ENCODE results near the gene L1TD1.
"Not testable (repeated sequence)": the region's sequence is repeated elsewhere in the genome, so short reads cannot be mapped to it uniquely, and the experiment has no call there.

L1TD1 gene

DNA sequence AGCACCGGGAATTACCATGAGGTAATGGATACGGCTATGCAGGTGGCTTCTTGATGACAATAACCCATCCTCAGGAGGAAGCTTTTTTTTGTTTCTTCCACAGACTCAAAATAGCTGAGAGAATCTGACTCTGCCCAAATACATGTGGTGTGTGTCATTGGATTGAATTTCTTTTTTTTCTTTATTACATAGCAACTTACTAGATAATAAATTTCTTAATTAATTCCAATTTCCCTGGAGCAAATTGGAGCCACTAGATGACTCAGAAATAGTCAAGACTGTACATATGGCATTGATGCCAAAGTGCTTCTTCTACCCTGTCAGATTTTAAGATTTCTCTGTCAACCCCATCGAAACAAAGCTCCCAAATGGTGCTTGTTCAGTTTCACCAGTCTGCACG, 42.7 kb downstream of the L1TD1 start:
- Histone ChIP-seq H3K36me3 (replicated peaks; ENCODE audit: low read depth, low read length) (no peaks in the 10 kb centered on the region), H3K79me2 (ENCODE audit: low read length) (no peaks in the 10 kb centered on the region), H4K20me1 (ENCODE audit: insufficient read depth, low read length) (no peaks in the 10 kb centered on the region), H3K4me2 (ENCODE audit: low read length) (peak overlapping the region; percentile 64), H2AFZ (ENCODE audit: low read depth, low read length) (no peak overlapping the region), H3K4me3 (ENCODE audit: low read length) (0 out of 2 replicates have a peak overlapping the region, but pooled peaks have one; percentile 8), H3K4me1 (ENCODE audit: low read length) (peaks cover 18% of the 10 kb centered on the region), H3K9ac (ENCODE audit: low read length) (no peak overlapping the region), H3K9me3 (ENCODE audit: insufficient read depth, low read length) (no peaks in the 10 kb centered on the region), H3K27ac (ENCODE audit: low read length) (peak overlapping the region; percentile 8; the same call in 1 of the 2 replicates), H3K27me3 (ENCODE audit: low read depth, low read length) (no peaks in the 10 kb centered on the region)
- TF ChIP-seq CTCF (IDR thresholded peaks at IDR 0.05; ENCODE audit: low read depth, low read length) (no peak), EZH2phosphoT487 (IDR thresholded peaks at IDR 0.05; ENCODE audit: low read depth) (no peak)

- H3K9ac ChIP-seq (ENCODE audit: low read length): no peak overlapping the region
- H3K27me3 ChIP-seq (ENCODE audit: low read depth, low read length): no peaks in the 10 kb centered on the region
- H2AFZ ChIP-seq (ENCODE audit: low read depth, low read length): no peak overlapping the region
- H4K20me1 ChIP-seq (ENCODE audit: insufficient read depth, low read length): no peaks in the 10 kb centered on the region
- H3K9me3 ChIP-seq (ENCODE audit: insufficient read depth, low read length): no peaks in the 10 kb centered on the region
- TF ChIP-seq CTCF (IDR thresholded peaks at IDR 0.05; ENCODE audit: low read depth, low read length) (no peak), EZH2phosphoT487 (IDR thresholded peaks at IDR 0.05; ENCODE audit: low read depth) (no peak)
- no peak overlapping the region for H3K4me2 ChIP-seq (ENCODE audit: low read length)
- no peaks in the 10 kb centered on the region for H3K36me3 ChIP-seq (replicated peaks; ENCODE audit: low read depth, low read length)
- H3K27ac ChIP-seq (ENCODE audit: low read length): no peak overlapping the region
- H3K79me2 ChIP-seq (ENCODE audit: low read length): no peaks in the 10 kb centered on the region
- peaks cover 18% of the 10 kb centered on the region for H3K4me1 ChIP-seq (ENCODE audit: low read length)
- no peak overlapping the region for H3K4me3 ChIP-seq (ENCODE audit: low read length)
These were observed 43.3 kb downstream of the L1TD1 start for GRCh38 chr1:62237950-62238374.

DNA sequence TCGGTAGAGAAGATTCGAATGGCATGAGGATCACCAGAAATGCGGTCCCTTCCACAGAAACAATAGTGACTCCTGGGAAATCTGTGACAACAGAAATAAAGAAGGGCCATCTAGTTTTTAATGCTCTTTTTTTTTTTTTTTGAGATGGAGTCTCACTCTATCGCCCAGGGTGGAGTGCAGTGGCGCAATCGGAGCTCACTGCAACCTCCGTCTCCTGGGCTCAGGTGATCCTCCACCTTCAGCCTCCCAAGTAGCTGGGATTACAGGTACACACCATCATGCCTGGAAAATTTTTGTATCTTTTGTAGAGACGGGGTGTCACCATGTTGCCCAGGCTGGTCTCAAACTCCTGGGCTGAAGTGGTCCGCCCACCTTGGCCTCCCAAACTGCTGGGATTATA, 43.9 kb downstream of the L1TD1 start:
- Histone ChIP-seq H2AFZ (ENCODE audit: low read depth, low read length) (no peak overlapping the region), H3K9ac (ENCODE audit: low read length) (no peak overlapping the region), H3K4me1 (ENCODE audit: low read length) (peaks cover 18% of the 10 kb centered on the region), H3K27ac (ENCODE audit: low read length) (no peak overlapping the region), H3K4me3 (ENCODE audit: low read length) (no peak overlapping the region), H3K79me2 (ENCODE audit: low read length) (no peaks in the 10 kb centered on the region), H4K20me1 (ENCODE audit: insufficient read depth, low read length) (no peaks in the 10 kb centered on the region), H3K4me2 (ENCODE audit: low read length) (no peak overlapping the region), H3K9me3 (ENCODE audit: insufficient read depth, low read length) (no peaks in the 10 kb centered on the region), H3K36me3 (replicated peaks; ENCODE audit: low read depth, low read length) (no peaks in the 10 kb centered on the region), H3K27me3 (ENCODE audit: low read depth, low read length) (no peaks in the 10 kb centered on the region)
- TF ChIP-seq CTCF (IDR thresholded peaks at IDR 0.05; ENCODE audit: low read depth, low read length) (no peak), EZH2phosphoT487 (IDR thresholded peaks at IDR 0.05; ENCODE audit: low read depth) (no peak)

DNA sequence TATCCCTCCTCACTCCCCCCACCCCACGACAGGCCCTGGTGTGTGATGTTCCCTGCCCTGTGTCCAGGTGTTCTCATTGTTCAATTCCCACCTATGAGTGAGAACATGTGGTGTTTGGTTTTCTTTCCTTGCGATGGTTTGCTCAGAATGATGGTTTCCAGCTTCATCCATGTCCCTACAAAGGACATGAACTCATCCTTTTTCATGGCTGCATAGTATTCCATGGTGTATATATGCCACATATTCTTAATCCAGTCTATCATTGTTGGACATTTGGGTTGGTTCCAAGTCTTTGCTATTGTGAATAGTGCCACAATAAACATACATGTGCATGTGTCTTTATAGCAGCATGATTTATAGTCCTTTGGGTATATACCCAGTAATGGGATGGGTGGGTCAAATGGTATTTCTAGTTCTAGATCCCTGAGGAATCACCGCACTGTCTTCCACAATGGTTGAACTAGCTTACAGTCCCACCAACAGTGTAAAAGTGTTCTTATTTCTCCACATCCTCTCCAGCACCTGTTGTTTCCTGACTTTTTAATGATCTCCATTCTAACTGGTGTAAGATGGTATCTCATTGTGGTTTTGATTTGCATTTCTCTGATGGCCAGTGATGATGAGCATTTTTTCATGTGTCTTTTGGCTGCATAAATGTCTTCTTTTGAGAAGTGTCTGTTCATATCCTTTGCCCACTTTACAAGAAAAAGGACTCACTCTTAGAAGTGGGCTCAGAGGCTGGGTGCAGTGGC, 45.2 kb downstream of the L1TD1 start:
- not testable (repeated sequence) for H3K9ac ChIP-seq (ENCODE audit: low read length); H4K20me1 ChIP-seq (ENCODE audit: insufficient read depth, low read length); H2AFZ ChIP-seq (ENCODE audit: low read depth, low read length); H3K4me2 ChIP-seq (ENCODE audit: low read length); H3K27me3 ChIP-seq (ENCODE audit: low read depth, low read length); H3K9me3 ChIP-seq (ENCODE audit: insufficient read depth, low read length); H3K36me3 ChIP-seq (replicated peaks; ENCODE audit: low read depth, low read length); H3K4me3 ChIP-seq (ENCODE audit: low read length); H3K79me2 ChIP-seq (ENCODE audit: low read length); H3K27ac ChIP-seq (ENCODE audit: low read length)
- peaks cover 18% of the 10 kb centered on the region for H3K4me1 ChIP-seq (ENCODE audit: low read length)
